WI38 (cell line): Measurements from ENCODE around the gene SUN5.

Experiments
- H3K4me3 ChIP-seq: 2 replicates; pipeline ENCODE4 v1.5.1; 2011; ENCODE audit warnings: low read depth, mild to moderate bottlenecking, control low read depth, low read length
- CTCF ChIP-seq: IDR thresholded peaks from 2 replicates; pipeline ENCODE4 v1.5.1; 2012; ENCODE audit warnings: low read depth, mild to moderate bottlenecking, control low read depth, low read length

Gene SUN5

GRCh38 chr20:33016581-33017109 lies 12.4 kb upstream of the SUN5 start:
- no peak overlapping the region for H3K4me3 ChIP-seq
- no peak for TF ChIP-seq CTCF

GRCh38 chr20:33015700-33016580 lies 11.7 kb upstream of the SUN5 start:
- no peak for TF ChIP-seq CTCF
- no peak overlapping the region for H3K4me3 ChIP-seq

- no peak for TF ChIP-seq CTCF
- H3K4me3 ChIP-seq = no peak overlapping the region
Observed at GRCh38 chr20:33015114-33015484, 10.9 kb upstream of the SUN5 start.

- no peak overlapping the region for H3K4me3 ChIP-seq
- TF ChIP-seq CTCF = no peak
Observed at GRCh38 chr20:33014336-33015113, 10.3 kb upstream of the SUN5 start.

GRCh38 chr20:33013701-33014326 lies 9.6 kb upstream of the SUN5 start:
- no peak for TF ChIP-seq CTCF
- no peak overlapping the region for H3K4me3 ChIP-seq

GRCh38 chr20:33012327-33013189 lies 8.3 kb upstream of the SUN5 start:
- no peak for TF ChIP-seq CTCF
- no peak overlapping the region for H3K4me3 ChIP-seq
